HEK293T (cell line): ENCODE data around the gene GTF2A2.

Experiments used
- CTCF ChIA-PET: fragments of 350-600 bp; formaldehyde crosslinking; extraction: SDS; loops from one replicate; lab custom pipeline; 2021; ENCODE audit warnings: antibody characterized with exemption, inconsistent platforms; lab: Yijun Ruan, JAX
- POLR2A ChIA-PET: fragments of 350-600 bp; formaldehyde crosslinking; extraction: SDS; loops from one replicate; lab custom pipeline; 2020; ENCODE audit warnings: antibody characterized with exemption, inconsistent platforms; lab: Yijun Ruan, JAX
- DNase-seq: peaks from one replicate; pipeline ENCODE4 v3.0.0; 2012; ENCODE audit warnings: mixed read lengths; ENCODE audit errors: extremely low spot score
- ARNT ChIP-seq: fragments of 450-650 bp; IDR thresholded peaks from 2 replicates; pipeline ENCODE4 v1.6.1; 2017; ENCODE audit warnings: mild to moderate bottlenecking
- BHLHE40 ChIP-seq: fragments of 450-650 bp; IDR thresholded peaks from 2 replicates; pipeline ENCODE4 v1.6.1; 2016; ENCODE audit warnings: mild to moderate bottlenecking, moderate library complexity, borderline replicate concordance
- CTBP1 ChIP-seq: fragments of 450-650 bp; IDR thresholded peaks from 2 replicates; pipeline ENCODE4 v1.6.1; 2016; ENCODE audit warnings: borderline replicate concordance
- ELF4 ChIP-seq: fragments of 450-650 bp; IDR thresholded peaks from 2 replicates; pipeline ENCODE4 v1.6.1; 2017; ENCODE audit warnings: antibody characterized with exemption
- FOXA1 ChIP-seq: fragments of 450-650 bp; IDR thresholded peaks from 2 replicates; pipeline ENCODE4 v1.6.1; 2016; ENCODE audit warnings: mild to moderate bottlenecking
- FOXK2 ChIP-seq: fragments of 450-650 bp; IDR thresholded peaks from 2 replicates; pipeline ENCODE4 v1.6.1; 2016; ENCODE audit warnings: mild to moderate bottlenecking
- FOXM1 ChIP-seq: fragments of 450-650 bp; IDR thresholded peaks from 2 replicates; pipeline ENCODE4 v1.6.1; 2017; ENCODE audit warnings: mild to moderate bottlenecking, borderline replicate concordance
- HDGF ChIP-seq: fragments of 450-650 bp; IDR thresholded peaks from 2 replicates; pipeline ENCODE4 v1.6.1; 2017; ENCODE audit warnings: antibody characterized with exemption, borderline replicate concordance
- L3MBTL2 ChIP-seq: fragments of 450-650 bp; conservative IDR thresholded peaks from 2 replicates; pipeline ENCODE4 v1.6.1; 2016; ENCODE audit warnings: mild to moderate bottlenecking
- LEF1 ChIP-seq: fragments of 450-650 bp; IDR thresholded peaks from 2 replicates; pipeline ENCODE4 v1.6.1; 2017; ENCODE audit warnings: mild to moderate bottlenecking, borderline replicate concordance
- NFRKB ChIP-seq: fragments of 450-650 bp; IDR thresholded peaks from 2 replicates; pipeline ENCODE4 v1.6.1; 2016; ENCODE audit warnings: mild to moderate bottlenecking, moderate library complexity
- PKNOX1 ChIP-seq: fragments of 450-650 bp; IDR thresholded peaks from 2 replicates; pipeline ENCODE4 v1.6.1; 2016
- SP1 ChIP-seq: fragments of 450-650 bp; IDR thresholded peaks from 2 replicates; pipeline ENCODE4 v1.6.1; 2017
- SUZ12 ChIP-seq: fragments of 450-650 bp; IDR thresholded peaks from 2 replicates; pipeline ENCODE4 v1.6.1; 2016; ENCODE audit warnings: mild to moderate bottlenecking
- TARDBP ChIP-seq: fragments of 450-650 bp; IDR thresholded peaks from 2 replicates; pipeline ENCODE4 v1.6.1; 2016
- ZNF384 ChIP-seq: fragments of 450-650 bp; IDR thresholded peaks from 2 replicates; pipeline ENCODE4 v1.6.1; 2016

GTF2A2 gene

GRCh38 chr15:59678172-59678571 lies 20.9 kb upstream of the GTF2A2 start:
- ChIA-PET CTCF (interaction anchor here (0.7 kb wide), 1 partner anchor 27 kb away, joined by 5 read pairs; no protein-coding TSS in a partner anchor), POLR2A (no interaction called here)
- DNase-seq, result no peak
- TF ChIP-seq PKNOX1 (no peak), HDGF (no peak), SUZ12 (no peak), TARDBP (no peak), LEF1 (no peak)

GRCh38 chr15:59676565-59676964 lies 19.2 kb upstream of the GTF2A2 start:
- ChIA-PET CTCF (no interaction called here), POLR2A (no interaction called here)

GRCh38 chr15:59674361-59674877 lies 17.1 kb upstream of the GTF2A2 start:
- TF ChIP-seq L3MBTL2 (no peak), FOXK2 (no peak), HDGF (no peak), SUZ12 (no peak)
- no peak for DNase-seq
- CTCF ChIA-PET, result no interaction called here
- POLR2A ChIA-PET, result no interaction called here

More at GRCh38 chr15:59676565-59676964, 19.2 kb upstream of the GTF2A2 start:
- no peak for DNase-seq
- TF ChIP-seq NFRKB, result no peak
- no peak for TF ChIP-seq HDGF
- no peak for TF ChIP-seq SUZ12
- no peak for TF ChIP-seq ARNT

- ChIA-PET POLR2A (no interaction called here), CTCF (no interaction called here)
- TF ChIP-seq ARNT (no peak), TARDBP (no peak)
- no peak for DNase-seq
Observed at GRCh38 chr15:59668556-59668955, 11.2 kb upstream of the GTF2A2 start.

- CTCF ChIA-PET, result no interaction called here
- DNase-seq, result no peak
- TF ChIP-seq HDGF, result no peak
- TF ChIP-seq LEF1, result no peak
- no peak for TF ChIP-seq TARDBP
- no peak for TF ChIP-seq L3MBTL2
- no peak for TF ChIP-seq NFRKB
- TF ChIP-seq FOXA1, result no peak
- no peak for TF ChIP-seq FOXM1
- TF ChIP-seq BHLHE40, result no peak
- TF ChIP-seq ARNT, result no peak
- TF ChIP-seq CTBP1, result no peak
- no peak for TF ChIP-seq SP1
- no peak for TF ChIP-seq FOXK2
- no peak for TF ChIP-seq ZNF384
- no peak for TF ChIP-seq SUZ12
- no peak for TF ChIP-seq ELF4
- no peak for TF ChIP-seq PKNOX1
- POLR2A ChIA-PET, result no interaction called here
Observed at GRCh38 chr15:59662260-59662659, 4.9 kb upstream of the GTF2A2 start.

GRCh38 chr15:59659366-59659765 lies 2.1 kb upstream of the GTF2A2 start:
- CTCF ChIA-PET, result no interaction called here
- POLR2A ChIA-PET, result no interaction called here
- TF ChIP-seq ZNF384 (no peak), CTBP1 (no peak), FOXK2 (no peak), BHLHE40 (no peak)
- DNase-seq, result no peak

GRCh38 chr15:59657635-59658125 lies 365 bp upstream of the GTF2A2 start:
- ChIA-PET CTCF (interaction anchor here (0.6 to 1.1 kb wide), 3 partner anchors 11 to 746 kb away, joined by 3 to 7 read pairs (median 3); no protein-coding TSS in a partner anchor), POLR2A (interaction anchor here (0.6 to 1.5 kb wide), 16 partner anchors 9 to 908 kb away, joined by 3 to 6 read pairs (median 3); partner anchors contain the start of genes ANXA2 and BNIP2)
- TF ChIP-seq FOXK2, result no peak
- TF ChIP-seq ZNF384, result 0 out of 2 replicates have a peak, but pooled peaks have one; percentile 45
- no peak for TF ChIP-seq ARNT
- no peak for DNase-seq

- CTCF ChIA-PET, result no interaction called here
Observed at GRCh38 chr15:59654046-59654445, 3.3 kb downstream of the GTF2A2 start.

More at GRCh38 chr15:59654046-59654445, 3.3 kb downstream of the GTF2A2 start:
- no peak for TF ChIP-seq NFRKB
- no peak for TF ChIP-seq LEF1
- TF ChIP-seq L3MBTL2, result no peak
- no peak for TF ChIP-seq FOXK2
- TF ChIP-seq HDGF, result no peak
- no peak for TF ChIP-seq SP1
- TF ChIP-seq ELF4, result no peak
- no peak for TF ChIP-seq PKNOX1
- no peak for TF ChIP-seq SUZ12
- TF ChIP-seq BHLHE40, result no peak
- no peak for TF ChIP-seq TARDBP
- no peak for TF ChIP-seq FOXM1
- no peak for TF ChIP-seq ZNF384
- no peak for TF ChIP-seq FOXA1
- no peak for TF ChIP-seq ARNT
- TF ChIP-seq CTBP1, result no peak
- no peak for DNase-seq
- POLR2A ChIA-PET, result no interaction called here
